Measurements from ENCODE around the gene AADACL4.

The AADACL4 gene

DNA sequence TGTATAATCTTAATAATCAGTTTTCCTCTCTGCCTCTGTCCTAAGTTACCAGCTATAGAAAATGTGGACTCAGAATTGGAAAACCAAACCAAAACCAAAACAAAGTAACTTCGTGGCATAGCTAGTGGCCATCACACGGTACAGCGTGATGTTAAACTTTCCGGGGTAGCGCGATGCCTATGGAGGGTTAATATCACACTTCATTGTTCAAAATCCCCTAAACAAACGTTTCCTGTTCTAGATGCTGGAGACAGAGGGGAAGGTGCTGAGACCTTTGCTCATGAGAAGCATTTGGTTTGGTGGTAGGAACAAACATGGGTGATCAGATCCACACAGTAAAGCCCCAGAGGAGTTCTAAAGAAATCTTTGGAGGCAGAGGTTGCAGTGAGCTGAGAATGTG lies 4.9 kb downstream of the AADACL4 start:
- no peak for DNase-seq
- no peak for TF ChIP-seq CTCF (IDR thresholded peaks at IDR 0.05; ENCODE audit: low read depth, low read length, missing control alignments)

DNA sequence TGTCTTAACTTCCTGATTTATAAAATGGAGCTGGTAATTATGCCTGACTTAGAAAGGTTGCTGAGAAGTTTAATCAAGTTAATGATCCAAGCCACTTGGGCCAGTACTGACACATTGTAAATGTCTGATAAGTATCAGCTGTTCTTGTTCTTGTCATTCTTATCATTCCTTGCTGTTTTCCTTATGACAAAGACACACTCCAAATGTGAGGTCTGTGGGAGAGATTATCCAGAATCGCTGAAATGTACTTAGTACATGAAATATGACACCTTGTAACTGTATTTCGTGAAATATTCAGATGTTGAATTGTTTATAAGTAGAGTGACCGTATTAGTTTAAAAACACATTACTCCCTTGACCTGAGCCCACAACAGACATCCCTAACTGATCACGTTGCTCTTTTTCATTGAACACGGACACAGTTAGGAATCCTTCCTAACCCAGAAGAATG lies 6.1 kb downstream of the AADACL4 start:
- Histone ChIP-seq H3K27ac (peak overlapping the region; percentile 32), H3K36me3 (replicated peaks) (no peaks in the 10 kb centered on the region), H3K4me3 (ENCODE audit: low read depth, low read length) (no peak overlapping the region), H3K27me3 (replicated peaks) (no peaks in the 10 kb centered on the region)
- no peak for TF ChIP-seq CTCF (IDR thresholded peaks at IDR 0.05; ENCODE audit: low read depth, low read length, missing control alignments)
- in situ Hi-C loops (cut with HindIII; ENCODE audit: low pct_ligation_motif_present, low sequenced_read_pairs), result loop anchor here (25.0 kb wide), 1 partner anchor 363 kb away; no protein-coding TSS in a partner anchor
- DNase-seq, result peak; percentile 71

More for the DNA sequence above, 4.9 kb downstream of the AADACL4 start:
- Histone ChIP-seq H3K27ac (no peak overlapping the region), H3K36me3 (replicated peaks) (no peaks in the 10 kb centered on the region), H3K27me3 (replicated peaks) (no peaks in the 10 kb centered on the region), H3K4me3 (ENCODE audit: low read depth, low read length) (no peak overlapping the region)
- in situ Hi-C loops (cut with HindIII; ENCODE audit: low pct_ligation_motif_present, low sequenced_read_pairs), result loop anchor here (25.0 kb wide), 1 partner anchor 361 kb away; no protein-coding TSS in a partner anchor

- H3K36me3 ChIP-seq (replicated peaks), result no peaks in the 10 kb centered on the region
- H3K27ac ChIP-seq, result no peak overlapping the region
- H3K4me3 ChIP-seq (ENCODE audit: low read depth, low read length), result no peak overlapping the region
- DNase-seq, result no peak
- H3K27me3 ChIP-seq (replicated peaks), result no peaks in the 10 kb centered on the region
- in situ Hi-C loops (cut with HindIII; ENCODE audit: low pct_ligation_motif_present, low sequenced_read_pairs), result no loop called here
- no peak for TF ChIP-seq CTCF (IDR thresholded peaks at IDR 0.05; ENCODE audit: low read depth, low read length, missing control alignments)
These were observed 10.2 kb downstream of the AADACL4 start for GRCh38 chr1:12654004-12654567.

- H3K27ac ChIP-seq, result no peak overlapping the region
- no peaks in the 10 kb centered on the region for H3K27me3 ChIP-seq (replicated peaks)
- no peaks in the 10 kb centered on the region for H3K36me3 ChIP-seq (replicated peaks)
- DNase-seq, result no peak
- H3K4me3 ChIP-seq (ENCODE audit: low read depth, low read length), result no peak overlapping the region
- in situ Hi-C loops (cut with HindIII; ENCODE audit: low pct_ligation_motif_present, low sequenced_read_pairs), result no loop called here
- no peak for TF ChIP-seq CTCF (IDR thresholded peaks at IDR 0.05; ENCODE audit: low read depth, low read length, missing control alignments)
These were observed 10.8 kb downstream of the AADACL4 start for GRCh38 chr1:12654657-12655056.

GRCh38 chr1:12656575-12656974 lies 12.7 kb downstream of the AADACL4 start:
- no peaks in the 10 kb centered on the region for H3K27me3 ChIP-seq (replicated peaks)
- no peak overlapping the region for H3K27ac ChIP-seq
- H3K36me3 ChIP-seq (replicated peaks), result no peaks in the 10 kb centered on the region
- in situ Hi-C loops (cut with HindIII; ENCODE audit: low pct_ligation_motif_present, low sequenced_read_pairs), result no loop called here
- TF ChIP-seq CTCF (IDR thresholded peaks at IDR 0.05; ENCODE audit: low read depth, low read length, missing control alignments), result no peak
- H3K4me3 ChIP-seq (ENCODE audit: low read depth, low read length), result no peak overlapping the region
- DNase-seq, result no peak

All from brain microvascular endothelial cell (primary cell).